GM18519 (cell line): ENCODE data around the gene SPTBN4.
"Not testable (repeated sequence)": the region's sequence is repeated elsewhere in the genome, so short reads cannot be mapped to it uniquely, and the experiment has no call there.

ENCODE experiments used
- ATAC-seq: cut with Tn5 transposase; IDR thresholded peaks from one replicate; pipeline ENCODE4 v1.9.1; 2021; ENCODE audit warnings: mild to moderate bottlenecking, moderate library complexity; ENCODE audit not compliant: unreplicated experiment, low FRiP score

Gene SPTBN4

DNA sequence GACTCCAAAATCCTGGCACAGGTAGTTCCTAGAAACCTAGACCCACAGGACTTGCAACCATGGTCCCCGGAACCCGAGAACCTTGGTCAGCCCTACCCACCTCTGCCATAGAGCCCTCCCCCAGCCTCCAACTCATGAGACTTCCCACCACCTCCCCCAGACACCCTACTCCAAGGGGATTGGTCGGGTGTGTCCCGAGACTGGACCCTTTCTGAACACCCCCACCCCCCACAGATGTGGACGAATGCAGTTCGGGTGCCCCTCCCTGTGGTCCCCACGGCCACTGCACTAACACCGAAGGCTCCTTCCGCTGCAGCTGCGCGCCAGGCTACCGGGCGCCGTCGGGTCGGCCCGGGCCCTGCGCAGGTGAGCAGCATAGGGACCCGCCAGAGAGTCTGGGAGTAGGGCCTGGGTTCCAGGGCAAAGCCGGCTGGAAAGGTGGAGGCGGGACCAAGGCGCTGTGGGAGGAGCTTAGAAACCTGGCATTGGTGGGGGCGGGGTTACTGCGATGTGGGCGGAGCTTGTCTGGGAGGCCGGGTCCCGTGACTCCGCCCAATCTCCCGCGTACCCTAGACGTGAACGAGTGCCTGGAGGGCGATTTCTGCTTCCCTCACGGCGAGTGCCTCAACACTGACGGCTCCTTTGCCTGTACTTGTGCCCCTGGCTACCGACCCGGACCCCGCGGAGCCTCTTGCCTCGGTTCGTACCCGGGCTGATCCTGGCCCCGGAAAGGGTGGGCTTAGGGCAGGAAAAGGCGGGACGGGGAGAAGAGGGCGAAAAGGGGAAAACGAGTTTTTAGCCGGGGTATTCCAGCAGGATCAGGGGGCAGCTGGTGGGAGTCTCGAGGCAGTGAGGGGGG lies 146.3 kb downstream of the SPTBN4 start:
- no peak for ATAC-seq

- no peak for ATAC-seq
These were observed 147.2 kb downstream of the SPTBN4 start for GRCh38 chr19:40613690-40614621.

- ATAC-seq = no peak
These were observed 148.0 kb downstream of the SPTBN4 start for GRCh38 chr19:40614622-40615411.

- ATAC-seq = no peak
These were observed 149.4 kb downstream of the SPTBN4 start for GRCh38 chr19:40616178-40616577.

DNA sequence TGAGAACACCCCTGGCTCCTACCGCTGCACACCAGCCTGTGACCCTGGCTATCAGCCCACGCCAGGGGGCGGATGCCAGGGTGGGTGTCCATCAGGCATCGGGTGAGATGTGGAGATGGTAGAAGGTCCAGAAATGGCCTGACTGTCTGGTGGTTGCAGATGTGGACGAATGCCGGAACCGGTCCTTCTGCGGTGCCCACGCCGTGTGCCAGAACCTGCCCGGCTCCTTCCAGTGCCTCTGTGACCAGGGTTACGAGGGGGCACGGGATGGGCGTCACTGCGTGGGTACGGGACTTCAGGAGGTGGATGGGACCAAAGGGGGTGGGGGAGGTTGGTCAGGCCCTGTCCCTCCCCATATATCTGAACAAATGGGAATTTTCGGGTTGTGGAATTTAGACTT lies 150.1 kb downstream of the SPTBN4 start:
- no peak for ATAC-seq

DNA sequence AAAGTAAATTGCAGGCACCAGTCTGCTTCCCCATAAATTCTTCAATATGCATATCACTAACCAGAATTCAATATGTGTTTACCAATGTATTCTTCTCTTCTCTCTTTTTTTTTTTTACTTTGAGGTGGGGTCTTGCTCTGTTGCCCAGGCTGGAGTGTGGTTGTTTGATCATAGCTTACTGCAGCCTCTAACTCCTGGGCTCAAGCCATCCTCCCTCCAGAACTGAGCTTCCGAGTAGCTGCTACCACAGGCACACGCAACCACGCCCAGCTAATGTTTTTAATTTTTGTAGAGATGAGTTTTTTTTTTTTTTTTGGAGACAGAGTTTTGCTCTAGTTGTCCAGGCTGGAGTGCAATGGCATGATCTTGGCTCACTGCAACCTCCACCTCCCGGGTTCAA lies 151.2 kb downstream of the SPTBN4 start:
- no peak for ATAC-seq

DNA sequence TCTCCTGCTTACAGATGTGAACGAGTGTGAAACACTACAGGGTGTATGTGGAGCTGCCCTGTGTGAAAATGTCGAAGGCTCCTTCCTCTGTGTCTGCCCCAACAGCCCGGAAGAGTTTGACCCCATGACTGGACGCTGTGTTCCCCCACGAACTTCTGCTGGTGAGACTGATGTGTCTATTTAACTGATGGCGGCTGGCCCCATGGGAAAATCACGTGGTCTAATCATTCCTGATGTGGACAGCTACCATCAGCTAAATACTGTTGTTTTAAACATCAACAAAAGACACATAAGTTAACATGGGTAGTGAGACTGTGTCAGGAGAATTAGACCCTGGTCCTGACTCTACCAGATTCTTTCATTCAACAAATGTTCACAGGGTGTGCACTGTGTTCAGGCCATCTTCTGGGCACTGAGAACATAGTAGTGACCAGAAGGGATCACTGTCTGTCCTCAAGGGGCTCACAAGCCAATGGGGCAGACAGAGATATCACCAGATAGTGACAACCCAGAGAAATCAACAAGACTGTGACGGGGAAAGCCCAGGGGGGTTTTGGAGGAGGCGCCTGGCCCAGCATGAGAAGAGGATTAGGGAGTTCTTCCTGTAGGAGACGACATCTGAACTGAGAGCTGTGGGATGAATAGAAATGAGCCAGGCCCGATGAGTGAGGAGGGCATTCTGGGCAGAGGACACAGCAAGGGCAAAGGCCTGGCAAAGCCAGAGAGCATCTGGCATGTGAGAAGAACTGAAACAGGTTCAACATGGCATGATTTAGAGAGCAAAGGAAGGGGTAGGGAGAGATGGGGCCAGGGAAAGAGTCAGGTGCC lies 152.7 kb downstream of the SPTBN4 start:
- ATAC-seq = no peak

GRCh38 chr19:40620161-40620485 lies 153.3 kb downstream of the SPTBN4 start:
- ATAC-seq = no peak

- no peak for ATAC-seq
These were observed 154.5 kb downstream of the SPTBN4 start for GRCh38 chr19:40621283-40621682.

DNA sequence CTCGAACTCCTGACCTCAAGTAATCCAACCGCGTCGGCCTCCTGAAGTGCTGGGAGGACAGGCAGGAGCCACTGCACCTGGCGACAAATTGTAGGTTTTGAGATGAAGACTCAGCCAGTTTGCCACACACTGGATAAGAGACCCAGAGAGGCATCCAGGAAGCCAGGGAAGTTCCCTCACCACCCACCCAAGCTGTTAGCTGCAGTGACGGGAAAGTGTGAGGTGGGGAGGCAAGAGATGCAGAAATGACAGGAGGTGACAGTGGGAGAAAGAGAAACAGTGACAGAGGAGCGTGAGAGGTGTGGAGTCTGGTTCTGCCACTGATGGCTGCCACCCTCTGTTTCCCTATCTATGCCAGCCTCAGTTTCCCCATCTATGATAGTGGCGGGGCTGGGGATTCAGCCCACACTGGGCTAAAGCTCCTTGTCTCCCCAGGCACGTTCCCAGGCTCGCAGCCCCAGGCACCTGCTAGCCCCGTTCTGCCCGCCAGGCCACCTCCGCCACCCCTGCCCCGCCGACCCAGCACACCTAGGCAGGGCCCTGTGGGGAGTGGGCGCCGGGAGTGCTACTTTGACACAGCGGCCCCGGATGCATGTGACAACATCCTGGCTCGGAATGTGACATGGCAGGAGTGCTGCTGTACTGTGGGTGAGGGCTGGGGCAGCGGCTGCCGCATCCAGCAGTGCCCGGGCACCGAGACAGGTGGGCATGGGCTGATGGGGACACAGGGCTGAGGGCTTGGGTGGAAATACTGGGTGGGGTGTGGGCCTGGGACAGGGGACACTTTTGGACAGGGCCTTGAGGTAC lies 155.4 kb downstream of the SPTBN4 start:
- ATAC-seq = no peak

DNA sequence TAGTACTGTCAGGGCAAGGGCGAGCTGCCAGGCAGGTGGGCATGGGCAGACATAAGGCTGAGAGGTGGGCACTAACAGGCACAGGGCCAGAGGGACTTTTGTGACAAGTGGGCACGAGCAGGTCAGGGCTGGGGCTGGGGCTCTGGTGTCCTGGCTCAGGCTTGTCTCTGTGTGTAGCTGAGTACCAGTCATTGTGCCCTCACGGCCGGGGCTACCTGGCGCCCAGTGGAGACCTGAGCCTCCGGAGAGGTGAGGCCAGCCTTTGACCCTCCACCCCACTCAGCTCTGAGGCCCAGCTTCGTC lies 155.9 kb downstream of the SPTBN4 start:
- ATAC-seq = no peak

- ATAC-seq = no peak
These were observed 156.8 kb downstream of the SPTBN4 start for GRCh38 chr19:40623403-40624251.

DNA sequence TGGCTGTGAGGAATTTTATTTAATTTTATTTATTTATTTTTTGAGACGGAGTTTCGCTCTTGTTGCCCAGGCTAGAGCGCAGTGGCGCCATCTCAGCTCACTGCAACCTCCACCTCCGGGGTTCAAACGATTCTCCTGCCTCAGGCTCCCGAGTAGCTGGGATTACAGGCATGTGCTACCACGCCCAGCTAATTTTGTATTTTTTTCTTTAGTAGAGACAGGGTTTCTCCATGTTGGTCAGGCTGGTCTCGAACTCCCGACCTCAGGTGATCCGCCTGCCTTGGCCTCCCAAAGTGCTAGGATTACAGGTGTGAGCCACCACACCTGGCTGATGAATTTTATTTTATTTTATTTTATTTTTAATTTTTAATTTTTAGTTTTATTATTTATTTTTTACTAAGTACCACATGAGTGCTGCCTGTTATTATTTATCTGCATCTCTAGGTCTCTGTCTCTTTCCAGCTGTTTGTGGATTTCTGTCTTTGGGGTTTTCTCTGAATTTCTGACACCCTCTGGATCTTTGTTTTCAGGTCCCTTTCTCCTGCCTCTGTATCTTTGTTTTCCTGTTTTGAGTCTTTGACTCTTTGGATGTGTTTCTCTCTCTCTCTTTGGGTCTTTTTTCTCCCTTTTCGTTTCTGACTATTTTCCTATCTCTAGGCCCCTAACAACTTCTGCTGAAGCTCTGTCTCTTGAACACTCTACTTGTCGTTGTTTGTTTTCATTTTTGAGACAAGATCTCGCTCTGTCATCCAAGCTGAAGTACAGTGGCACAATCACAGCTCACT lies 157.8 kb downstream of the SPTBN4 start:
- not testable (repeated sequence) for ATAC-seq

GRCh38 chr19:40625406-40626120 lies 158.8 kb downstream of the SPTBN4 start:
- ATAC-seq = no peak
